ENCODE results near the gene SCGB1C2. TPM values are rescaled to one million over a fixed set of nuclear protein-coding genes. Genes with fewer than 3 reads are reported as not detected.

SCGB1C2 gene
- polyA plus RNA-seq, 1 donor (not counting 4 experiments of a cell fraction or from before 2014, with no cell fraction given), result not detected

- no peaks in the 10 kb centered on the region for H3K9me1 ChIP-seq (ENCODE audit: control insufficient read depth, extremely low read depth, insufficient read depth, low read length)
- no peak overlapping the region for H2AFZ ChIP-seq (ENCODE audit: control insufficient read depth, low read length)
- no peak for FAIRE-seq
- H4K20me1 ChIP-seq (ENCODE audit: control insufficient read depth, extremely low read depth, insufficient read depth, low read length), result no peaks in the 10 kb centered on the region
- dilution Hi-C loops (cut with MboI; ENCODE audit: extremely low pct_ligation_motif_present, low sequenced_read_pairs), result no loop called here
- H3K9me3 ChIP-seq (ENCODE audit: control insufficient read depth, low read depth, low read length), result no peaks in the 10 kb centered on the region
- H3K36me3 ChIP-seq (ENCODE audit: control insufficient read depth in 2 of 2, extremely low read depth in 1 of 2, insufficient read depth in 2 of 2, low read length in 2 of 2), result no peaks in the 10 kb centered on the region
- TF ChIP-seq CTCF (optimal IDR thresholded peaks at IDR 0.05 in 1 of 3, IDR thresholded peaks at IDR 0.05 in 1 of 3, conservative IDR thresholded peaks at IDR 0.05 in 1 of 3; ENCODE audit: extremely low read depth in 1 of 3, insufficient read depth in 2 of 3, low read length in 3 of 3) (no peak), EZH2 (IDR thresholded peaks at IDR 0.05; ENCODE audit: low read length) (no peak)
- no peak overlapping the region for H3K9ac ChIP-seq (ENCODE audit: control insufficient read depth, extremely low read depth, insufficient read depth, low read length)
- H3K79me2 ChIP-seq (ENCODE audit: control insufficient read depth, insufficient read depth, low read length), result no peaks in the 10 kb centered on the region
- H3K4me3 ChIP-seq (ENCODE audit: control insufficient read depth in 2 of 3, extremely low read depth in 1 of 3, insufficient read depth in 2 of 3, low read depth in 1 of 3, low read length in 3 of 3), result no peak overlapping the region
- DNase-seq (ENCODE audit: low read depth, low spot score), result no peak
- no peaks in the 10 kb centered on the region for H3K4me1 ChIP-seq (ENCODE audit: control insufficient read depth, extremely low read depth, insufficient read depth, low read length)
- H3K4me2 ChIP-seq (ENCODE audit: control insufficient read depth, extremely low read depth, insufficient read depth, low read depth, low read length), result no peak overlapping the region
- H3K27me3 ChIP-seq (ENCODE audit: control insufficient read depth, extremely low read depth, insufficient read depth, low read length), result no peaks in the 10 kb centered on the region
- H3K27ac ChIP-seq (ENCODE audit: control insufficient read depth, insufficient read depth, low read length), result no peak overlapping the region
Observed at GRCh38 chr17:157901-158300, 20.5 kb downstream of the SCGB1C2 start.

DNA sequence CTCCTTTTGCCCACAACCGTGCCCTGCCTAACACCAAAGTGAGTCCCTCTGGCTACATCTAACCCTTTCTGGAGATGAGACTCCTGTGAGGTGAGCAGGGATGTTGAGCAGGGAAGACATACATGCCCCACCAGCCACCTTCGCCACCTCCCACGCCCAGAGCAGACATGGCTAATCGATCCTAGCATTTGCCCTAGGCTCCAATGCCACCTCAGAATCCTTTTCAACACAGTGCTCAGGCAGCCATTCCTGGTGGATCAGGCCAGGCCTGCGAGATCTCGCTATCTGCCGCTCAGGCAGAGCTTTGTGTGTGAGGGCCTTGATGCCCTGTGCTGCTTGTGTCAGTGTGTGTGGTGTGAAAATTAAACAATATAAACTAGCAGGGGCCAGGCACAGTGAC lies 21.0 kb downstream of the SCGB1C2 start:
- Histone ChIP-seq H3K27me3 (ENCODE audit: control insufficient read depth, extremely low read depth, insufficient read depth, low read length) (peaks cover 3% of the 10 kb centered on the region), H3K9me1 (ENCODE audit: control insufficient read depth, extremely low read depth, insufficient read depth, low read length) (no peaks in the 10 kb centered on the region), H4K20me1 (ENCODE audit: control insufficient read depth, extremely low read depth, insufficient read depth, low read length) (no peaks in the 10 kb centered on the region), H3K4me1 (ENCODE audit: control insufficient read depth, extremely low read depth, insufficient read depth, low read length) (no peaks in the 10 kb centered on the region), H3K9me3 (ENCODE audit: control insufficient read depth, low read depth, low read length) (no peaks in the 10 kb centered on the region), H3K9ac (ENCODE audit: control insufficient read depth, extremely low read depth, insufficient read depth, low read length) (no peak overlapping the region), H3K79me2 (ENCODE audit: control insufficient read depth, insufficient read depth, low read length) (no peaks in the 10 kb centered on the region), H3K4me3 (ENCODE audit: control insufficient read depth in 2 of 3, extremely low read depth in 1 of 3, insufficient read depth in 2 of 3, low read depth in 1 of 3, low read length in 3 of 3) (no peak overlapping the region), H3K4me2 (ENCODE audit: control insufficient read depth, extremely low read depth, insufficient read depth, low read depth, low read length) (no peak overlapping the region), H2AFZ (ENCODE audit: control insufficient read depth, low read length) (no peak overlapping the region), H3K36me3 (ENCODE audit: control insufficient read depth in 2 of 2, extremely low read depth in 1 of 2, insufficient read depth in 2 of 2, low read length in 2 of 2) (no peaks in the 10 kb centered on the region), H3K27ac (ENCODE audit: control insufficient read depth, insufficient read depth, low read length) (no peak overlapping the region)
- DNase-seq (ENCODE audit: low read depth, low spot score) (no peak), FAIRE-seq (no peak)
- dilution Hi-C loops (cut with MboI; ENCODE audit: extremely low pct_ligation_motif_present, low sequenced_read_pairs), result no loop called here
- TF ChIP-seq CTCF (optimal IDR thresholded peaks at IDR 0.05 in 1 of 3, IDR thresholded peaks at IDR 0.05 in 1 of 3, conservative IDR thresholded peaks at IDR 0.05 in 1 of 3; ENCODE audit: extremely low read depth in 1 of 3, insufficient read depth in 2 of 3, low read length in 3 of 3) (no peak), EZH2 (IDR thresholded peaks at IDR 0.05; ENCODE audit: low read length) (no peak)

Measured in keratinocyte (primary cell).